Measurements from ENCODE around the gene PIGK. TPM values are rescaled to one million over a fixed set of nuclear protein-coding genes. Genes with fewer than 3 reads are reported as not detected.

PIGK gene
- total RNA-seq, 1 experiment from 2014 or later, result 21.5 TPM

DNA sequence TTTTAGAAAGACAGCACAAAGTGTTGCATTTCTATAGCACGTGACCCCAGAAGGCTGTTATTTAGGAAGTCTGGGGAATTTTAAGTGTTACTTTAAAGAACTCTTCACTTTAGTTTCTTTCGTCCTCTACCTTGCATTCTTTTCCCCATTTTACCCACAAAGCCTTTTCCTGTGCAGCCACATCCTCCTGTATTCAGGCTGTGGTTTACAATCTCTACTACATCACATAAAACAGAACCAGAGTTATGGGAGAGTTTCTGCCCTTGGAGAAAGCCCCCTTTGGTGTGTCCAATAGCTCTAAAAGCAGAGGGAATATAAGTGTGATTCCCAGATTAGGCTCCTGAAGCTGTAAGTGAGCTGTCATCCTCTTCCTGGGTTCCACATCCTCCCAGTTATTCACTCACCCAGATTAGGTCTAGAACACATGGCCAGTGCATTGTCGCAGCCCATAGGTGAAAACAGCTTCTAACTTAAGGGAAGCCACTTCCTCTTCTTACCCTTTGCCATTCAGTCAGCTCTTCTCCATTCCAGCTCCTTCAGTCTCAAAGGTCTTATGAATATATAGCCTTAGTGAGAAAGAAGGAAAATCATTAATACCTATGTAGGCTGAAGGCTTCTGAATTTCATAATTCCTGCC is 171.1 kb downstream of the PIGK start:
- BruUV-seq (replicated peaks), result no TSS peak
- no peaks in the 10 kb centered on the region for H4K20me1 ChIP-seq (ENCODE audit: insufficient read depth)
- TF ChIP-seq CTCF (conservative IDR thresholded peaks at IDR 0.05), result no peak
- TF ChIP-seq EZH2 (IDR thresholded peaks at IDR 0.05; ENCODE audit: low read depth), result no peak
- H3K9me2 ChIP-seq (ENCODE audit: insufficient read depth), result no peaks in the 10 kb centered on the region
- no peaks in the 10 kb centered on the region for H3K79me2 ChIP-seq (ENCODE audit: low read depth)
- H3K4me2 ChIP-seq, result no peak overlapping the region
- no peak overlapping the region for H3K4me3 ChIP-seq
- H3K4me1 ChIP-seq (replicated peaks; ENCODE audit: insufficient read depth), result peaks cover 7% of the 10 kb centered on the region; the same call in 1 of the 2 replicates
- CTCF ChIA-PET, result no interaction called here
- no peaks in the 10 kb centered on the region for H3K9me3 ChIP-seq (ENCODE audit: insufficient read depth, low read depth)
- no peaks in the 10 kb centered on the region for H3K27me3 ChIP-seq (ENCODE audit: insufficient read depth, low read depth)
- H3K36me3 ChIP-seq (ENCODE audit: low read depth), result no peaks in the 10 kb centered on the region
- POLR2A ChIA-PET (ENCODE audit: unreplicated experiment), result no interaction called here
- DNase-seq, result no peak
- 0 out of 2 replicates have a peak overlapping the region, but pooled peaks have one; percentile 4 for H3K27ac ChIP-seq
- 0 out of 2 replicates have a peak overlapping the region, but pooled peaks have one; percentile 40 for H2AFZ ChIP-seq
- no peaks in the 10 kb centered on the region for H3F3A ChIP-seq (ENCODE audit: insufficient read depth, low read depth)
- intact Hi-C loops (cut with micrococcal nuclease; ENCODE audit: unreplicated experiment), result no loop called here

- Histone ChIP-seq H3F3A (ENCODE audit: insufficient read depth, low read depth) (no peaks in the 10 kb centered on the region), H3K4me1 (replicated peaks; ENCODE audit: insufficient read depth) (peaks cover 7% of the 10 kb centered on the region; the same call in 1 of the 2 replicates), H3K79me2 (ENCODE audit: low read depth) (no peaks in the 10 kb centered on the region), H3K36me3 (ENCODE audit: low read depth) (no peaks in the 10 kb centered on the region), H3K9me3 (ENCODE audit: insufficient read depth, low read depth) (no peaks in the 10 kb centered on the region), H3K27ac (no peak overlapping the region), H3K4me2 (no peak overlapping the region), H3K4me3 (no peak overlapping the region), H3K27me3 (ENCODE audit: insufficient read depth, low read depth) (no peaks in the 10 kb centered on the region), H3K9me2 (ENCODE audit: insufficient read depth) (no peaks in the 10 kb centered on the region), H4K20me1 (ENCODE audit: insufficient read depth) (no peaks in the 10 kb centered on the region), H2AFZ (no peak overlapping the region)
- intact Hi-C loops (cut with micrococcal nuclease; ENCODE audit: unreplicated experiment), result no loop called here
- TF ChIP-seq EZH2 (IDR thresholded peaks at IDR 0.05; ENCODE audit: low read depth), result no peak
- no peak for TF ChIP-seq CTCF (conservative IDR thresholded peaks at IDR 0.05)
- no peak for DNase-seq
- no TSS peak for BruUV-seq (replicated peaks)
- ChIA-PET CTCF (no interaction called here), POLR2A (ENCODE audit: unreplicated experiment) (no interaction called here)
Measured at GRCh38 chr1:77047575-77047974, 171.7 kb downstream of the PIGK start.

DNA sequence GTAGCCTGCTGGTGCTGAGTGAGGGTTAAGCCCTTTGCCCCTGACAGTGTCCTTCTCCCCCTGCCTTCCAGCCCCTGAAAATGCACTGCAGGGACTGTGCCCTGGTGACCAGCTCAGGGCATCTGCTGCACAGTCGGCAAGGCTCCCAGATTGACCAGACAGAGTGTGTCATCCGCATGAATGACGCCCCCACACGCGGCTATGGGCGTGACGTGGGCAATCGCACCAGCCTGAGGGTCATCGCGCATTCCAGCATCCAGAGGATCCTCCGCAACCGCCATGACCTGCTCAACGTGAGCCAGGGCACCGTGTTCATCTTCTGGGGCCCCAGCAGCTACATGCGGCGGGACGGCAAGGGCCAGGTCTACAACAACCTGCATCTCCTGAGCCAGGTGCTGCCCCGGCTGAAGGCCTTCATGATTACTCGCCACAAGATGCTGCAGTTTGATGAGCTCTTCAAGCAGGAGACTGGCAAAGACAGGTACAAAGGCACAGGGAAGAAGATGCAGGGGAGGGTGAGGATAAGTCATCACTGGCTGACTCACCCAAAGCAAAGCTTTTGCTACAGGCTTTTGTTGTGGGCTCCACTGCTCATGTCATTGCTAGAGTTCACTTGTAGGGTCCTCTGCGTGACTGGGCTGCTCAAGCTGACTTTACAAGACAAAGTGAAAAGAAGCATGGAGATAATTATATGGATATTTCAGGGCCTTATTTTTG is 174.9 kb downstream of the PIGK start:
- H3K4me2 ChIP-seq, result no peak overlapping the region
- peaks cover 4% of the 10 kb centered on the region; the same call in 1 of the 2 replicates for H3K9me3 ChIP-seq (ENCODE audit: insufficient read depth, low read depth)
- intact Hi-C loops (cut with micrococcal nuclease; ENCODE audit: unreplicated experiment), result no loop called here
- peaks cover 20% of the 10 kb centered on the region for H3K4me1 ChIP-seq (replicated peaks; ENCODE audit: insufficient read depth)
- TF ChIP-seq EZH2 (IDR thresholded peaks at IDR 0.05; ENCODE audit: low read depth), result no peak
- no peak for TF ChIP-seq CTCF (conservative IDR thresholded peaks at IDR 0.05)
- no peaks in the 10 kb centered on the region for H3K36me3 ChIP-seq (ENCODE audit: low read depth)
- ChIA-PET POLR2A (ENCODE audit: unreplicated experiment) (no interaction called here), CTCF (no interaction called here)
- H3K79me2 ChIP-seq (ENCODE audit: low read depth), result no peaks in the 10 kb centered on the region
- H4K20me1 ChIP-seq (ENCODE audit: insufficient read depth), result no peaks in the 10 kb centered on the region
- 0 out of 2 replicates have a peak, but pooled peaks cover 5% of the 10 kb centered on the region for H3F3A ChIP-seq (ENCODE audit: insufficient read depth, low read depth)
- H3K9me2 ChIP-seq (ENCODE audit: insufficient read depth), result no peaks in the 10 kb centered on the region
- H3K27ac ChIP-seq, result no peak overlapping the region
- H3K27me3 ChIP-seq (ENCODE audit: insufficient read depth, low read depth), result no peaks in the 10 kb centered on the region
- no peak overlapping the region for H2AFZ ChIP-seq
- BruUV-seq (replicated peaks), result no TSS peak
- no peak overlapping the region for H3K4me3 ChIP-seq
- no peak for DNase-seq
